Ovary (tissue), 3 donors: ENCODE results near the gene FOXC1.

Experiments
- EP300 ChIP-seq: sonication (generic); formaldehyde crosslinking; IDR thresholded peaks from one replicate; pipeline ENCODE4 v1.6.1; 2017; ENCODE audit warnings: antibody characterized with exemption
- POLR2A ChIP-seq: fragments of 450-650 bp; IDR thresholded peaks from one replicate; pipeline ENCODE4 v1.6.1; 2017; ENCODE audit warnings: antibody characterized with exemption, mild to moderate bottlenecking, moderate library complexity
- TF ChIP-seq, protein P1 (sequence below), 3 donors: fragments of 450-650 bp in 2 of 3; fragments of 200-600 bp in 1 of 3; IDR thresholded peaks; one replicate each; pipeline versions ENCODE4 v1.5.1 to v1.8.0; 2016 to 2022; ENCODE audit warnings: antibody characterized with exemption in 3 of 3, mild to moderate bottlenecking in 1 of 3
- donor health status: DM: no; HTN: no; CAD: no.

DNA sequence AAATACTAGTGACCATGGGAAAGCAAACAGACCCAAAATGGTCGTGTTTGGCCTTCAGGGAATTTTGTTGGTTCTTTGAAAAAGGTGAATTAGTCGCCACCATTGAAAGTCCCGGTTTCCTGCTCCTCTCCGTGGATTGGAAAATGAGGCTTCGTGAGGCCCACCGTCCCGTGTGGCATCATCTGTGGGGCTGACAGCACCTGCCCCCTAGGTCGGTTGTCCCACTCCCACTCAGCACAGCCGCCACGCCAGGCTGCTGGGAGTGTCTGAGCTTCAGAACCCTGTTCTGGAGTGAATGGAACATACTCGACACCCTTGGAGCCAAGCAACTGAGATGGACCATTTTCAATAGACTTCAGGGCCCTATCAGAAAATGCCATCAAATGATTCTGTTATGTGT lies 33.0 kb upstream of the FOXC1 start:
- TF ChIP-seq, protein P1, sequence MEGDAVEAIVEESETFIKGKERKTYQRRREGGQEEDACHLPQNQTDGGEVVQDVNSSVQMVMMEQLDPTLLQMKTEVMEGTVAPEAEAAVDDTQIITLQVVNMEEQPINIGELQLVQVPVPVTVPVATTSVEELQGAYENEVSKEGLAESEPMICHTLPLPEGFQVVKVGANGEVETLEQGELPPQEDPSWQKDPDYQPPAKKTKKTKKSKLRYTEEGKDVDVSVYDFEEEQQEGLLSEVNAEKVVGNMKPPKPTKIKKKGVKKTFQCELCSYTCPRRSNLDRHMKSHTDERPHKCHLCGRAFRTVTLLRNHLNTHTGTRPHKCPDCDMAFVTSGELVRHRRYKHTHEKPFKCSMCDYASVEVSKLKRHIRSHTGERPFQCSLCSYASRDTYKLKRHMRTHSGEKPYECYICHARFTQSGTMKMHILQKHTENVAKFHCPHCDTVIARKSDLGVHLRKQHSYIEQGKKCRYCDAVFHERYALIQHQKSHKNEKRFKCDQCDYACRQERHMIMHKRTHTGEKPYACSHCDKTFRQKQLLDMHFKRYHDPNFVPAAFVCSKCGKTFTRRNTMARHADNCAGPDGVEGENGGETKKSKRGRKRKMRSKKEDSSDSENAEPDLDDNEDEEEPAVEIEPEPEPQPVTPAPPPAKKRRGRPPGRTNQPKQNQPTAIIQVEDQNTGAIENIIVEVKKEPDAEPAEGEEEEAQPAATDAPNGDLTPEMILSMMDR (IDR thresholded peaks at IDR 0.05): no peak
- TF ChIP-seq POLR2A (no peak), EP300 (no peak)
